GM23338 (cell line): ENCODE data around the gene SELENOO. TPM values are rescaled to one million over a fixed set of nuclear protein-coding genes. Genes with fewer than 3 reads are reported as not detected.

Experiments used
- ATAC-seq: fragments of 200-7000 bp; cut with Tn5 transposase; 3 replicates; pipeline ENCODE4 v1.9.1; 2020
- DNase-seq: peaks from one replicate; pipeline ENCODE4 v3.0.0-alpha.2; 2015; ENCODE audit warnings: low spot score
- H2AFZ ChIP-seq: fragments of 200-600 bp; sonication (generic); 2 replicates; pipeline ENCODE4 v1.8.0; 2016; ENCODE audit warnings: antibody characterized with exemption, mild to moderate bottlenecking, moderate library complexity
- H3F3A ChIP-seq: fragments of 200-600 bp; sonication (generic); replicated peaks from 2 replicates; pipeline ENCODE4 v1.8.0; 2017; ENCODE audit warnings: antibody characterized with exemption, mixed run types, low read depth
- H3K27ac ChIP-seq: fragments of 200-600 bp; sonication (generic); 2 replicates; pipeline ENCODE4 v1.6.1; 2016; ENCODE audit warnings: low read depth
- H3K27me3 ChIP-seq: fragments of 200-600 bp; sonication (generic); 2 replicates; pipeline ENCODE4 v1.8.0; 2016; ENCODE audit warnings: mild to moderate bottlenecking, mixed run types, moderate library complexity; ENCODE audit not compliant: insufficient read depth
- H3K36me3 ChIP-seq: fragments of 200-600 bp; sonication (generic); 2 replicates; pipeline ENCODE4 v1.8.0; 2016; ENCODE audit warnings: mild to moderate bottlenecking; ENCODE audit not compliant: insufficient read depth
- H3K4me1 ChIP-seq: fragments of 200-600 bp; sonication (generic); 2 replicates; pipeline ENCODE4 v1.8.0; 2016; ENCODE audit warnings: mild to moderate bottlenecking, moderate library complexity; ENCODE audit not compliant: insufficient read depth
- H3K4me2 ChIP-seq: fragments of 200-600 bp; sonication (generic); 2 replicates; pipeline ENCODE4 v1.7.1; 2017; ENCODE audit warnings: mixed run types
- H3K4me3 ChIP-seq: fragments of 200-600 bp; sonication (generic); 2 replicates; pipeline ENCODE4 v1.6.1; 2016; ENCODE audit warnings: mixed run types
- H3K79me2 ChIP-seq: fragments of 200-600 bp; sonication (generic); replicated peaks from 2 replicates; pipeline ENCODE4 v1.8.0; 2017; ENCODE audit warnings: mild to moderate bottlenecking; ENCODE audit not compliant: insufficient read depth
- H3K9me2 ChIP-seq: fragments of 200-600 bp; sonication (generic); 2 replicates; pipeline ENCODE4 v1.8.0; 2017; ENCODE audit not compliant: insufficient read depth
- H4K20me1 ChIP-seq: fragments of 200-600 bp; sonication (generic); replicated peaks from 2 replicates; pipeline ENCODE4 v1.8.0; 2017; ENCODE audit warnings: mild to moderate bottlenecking; ENCODE audit not compliant: insufficient read depth
- H3K27ac Mint-ChIP-seq: 2 replicates; pipeline ENCODE4 v1.8.0; 2020; ENCODE audit warnings: inconsistent platforms, mild to moderate bottlenecking, moderate library complexity, mixed read lengths
- H3K27me3 Mint-ChIP-seq: 3 replicates; pipeline ENCODE4 v1.8.0; 2022; ENCODE audit warnings: low read depth, mild to moderate bottlenecking, moderate library complexity, mixed read lengths, inconsistent platforms; ENCODE audit not compliant: insufficient read depth, poor library complexity
- H3K36me3 Mint-ChIP-seq: 3 replicates; pipeline ENCODE4 v1.8.0; 2021; ENCODE audit warnings: low read depth, mild to moderate bottlenecking, inconsistent platforms, moderate library complexity, mixed read lengths
- H3K4me1 Mint-ChIP-seq: 3 replicates; pipeline ENCODE4 v1.8.0; 2020; ENCODE audit warnings: mild to moderate bottlenecking, inconsistent platforms, mixed read lengths
- H3K4me3 Mint-ChIP-seq: 3 replicates; pipeline ENCODE4 v1.8.0; 2021; ENCODE audit warnings: moderate library complexity, mild to moderate bottlenecking, inconsistent platforms, mixed read lengths
- H3K9me3 Mint-ChIP-seq: 3 replicates; pipeline ENCODE4 v1.8.0; 2020; ENCODE audit warnings: moderate library complexity, mild to moderate bottlenecking, inconsistent platforms, mixed read lengths
- CREB1 ChIP-seq: fragments of 250-450 bp; sonication (Bioruptor Pico); IDR thresholded peaks from 2 replicates; pipeline ENCODE4 v1.5.0; 2020; ENCODE audit warnings: low read depth, mild to moderate bottlenecking, moderate library complexity
- EZH2 ChIP-seq: fragments of 200-600 bp; sonication (generic); IDR thresholded peaks from one replicate; pipeline ENCODE4 v1.8.0; 2017; ENCODE audit warnings: antibody characterized with exemption, mild to moderate bottlenecking, low read depth; ENCODE audit not compliant: unreplicated experiment
- EZH2phosphoT487 ChIP-seq: fragments of 200-600 bp; sonication (generic); IDR thresholded peaks from one replicate; pipeline ENCODE4 v1.8.1; 2018; ENCODE audit warnings: antibody characterized with exemption; ENCODE audit not compliant: unreplicated experiment
- JUNB ChIP-seq: IDR thresholded peaks from one replicate; pipeline ENCODE4 v1.6.1; 2016; ENCODE audit warnings: antibody characterized with exemption; ENCODE audit not compliant: unreplicated experiment
- NANOG ChIP-seq: IDR thresholded peaks from 2 replicates; pipeline ENCODE4 v1.6.1; 2016; ENCODE audit warnings: antibody characterized with exemption, borderline replicate concordance
- POLR2AphosphoS5 ChIP-seq: IDR thresholded peaks from 2 replicates; pipeline ENCODE4 v1.6.1; 2016; ENCODE audit warnings: antibody characterized with exemption, low read depth
- STAT1 ChIP-seq: IDR thresholded peaks from one replicate; pipeline ENCODE4 v1.6.1; 2016; ENCODE audit warnings: antibody characterized with exemption; ENCODE audit not compliant: unreplicated experiment
- ZNF114 ChIP-seq: fragments of 250-450 bp; sonication (Bioruptor Pico); IDR thresholded peaks from 2 replicates; pipeline ENCODE4 v1.5.0; 2020; ENCODE audit warnings: mild to moderate bottlenecking, moderate library complexity
- ZNF331 ChIP-seq: fragments of 250-450 bp; sonication (Bioruptor Pico); IDR thresholded peaks from 2 replicates; pipeline ENCODE4 v1.5.0; 2020; ENCODE audit warnings: low read depth, mild to moderate bottlenecking, moderate library complexity
- polyA plus RNA-seq: library from polyadenylated mRNA; unstranded; fragments of >200 nt; fragmentation: Nextera tagmentation; extraction: Ambion mirVana; gene quantifications from 2 replicates; pipeline ENCODE4 v1.2.1, GENCODE V29; 2016
- total RNA-seq: library from RNA; depleted of rRNA; stranded (reverse); fragments of >200 nt; shearing (Covaris generic); gene quantifications from 2 replicates; pipeline ENCODE4 v1.2.3, GENCODE V29; 2014
- TF ChIP-seq, protein P1 (sequence below): fragments of 250-450 bp; sonication (Bioruptor Pico); IDR thresholded peaks from 2 replicates; pipeline ENCODE4 v1.5.0; 2020; ENCODE audit warnings: mild to moderate bottlenecking, moderate library complexity
- TF ChIP-seq, protein P2 (sequence below): IDR thresholded peaks from one replicate; pipeline ENCODE4 v1.6.1; 2018; ENCODE audit warnings: antibody characterized with exemption; ENCODE audit not compliant: unreplicated experiment
- TF ChIP-seq, protein P3 (sequence below), 2 experiments: fragments of 200-600 bp in 1 of 2; sonication (generic) in 1 of 2; conservative IDR thresholded peaks; 2 replicates each; pipeline versions ENCODE4 v1.5.1 to v1.6.1; 2016 to 2017; ENCODE audit warnings: antibody characterized with exemption in 2 of 2, low read depth in 2 of 2, mild to moderate bottlenecking in 2 of 2, moderate library complexity in 1 of 2
- TF ChIP-seq, protein P4 (sequence below): IDR thresholded peaks from 2 replicates; pipeline ENCODE4 v1.6.1; 2016; ENCODE audit warnings: antibody characterized with exemption

The SELENOO gene
- total and polyA plus RNA-seq, 2 experiments from 2014 or later, result 6.8 to 21.3 TPM

DNA sequence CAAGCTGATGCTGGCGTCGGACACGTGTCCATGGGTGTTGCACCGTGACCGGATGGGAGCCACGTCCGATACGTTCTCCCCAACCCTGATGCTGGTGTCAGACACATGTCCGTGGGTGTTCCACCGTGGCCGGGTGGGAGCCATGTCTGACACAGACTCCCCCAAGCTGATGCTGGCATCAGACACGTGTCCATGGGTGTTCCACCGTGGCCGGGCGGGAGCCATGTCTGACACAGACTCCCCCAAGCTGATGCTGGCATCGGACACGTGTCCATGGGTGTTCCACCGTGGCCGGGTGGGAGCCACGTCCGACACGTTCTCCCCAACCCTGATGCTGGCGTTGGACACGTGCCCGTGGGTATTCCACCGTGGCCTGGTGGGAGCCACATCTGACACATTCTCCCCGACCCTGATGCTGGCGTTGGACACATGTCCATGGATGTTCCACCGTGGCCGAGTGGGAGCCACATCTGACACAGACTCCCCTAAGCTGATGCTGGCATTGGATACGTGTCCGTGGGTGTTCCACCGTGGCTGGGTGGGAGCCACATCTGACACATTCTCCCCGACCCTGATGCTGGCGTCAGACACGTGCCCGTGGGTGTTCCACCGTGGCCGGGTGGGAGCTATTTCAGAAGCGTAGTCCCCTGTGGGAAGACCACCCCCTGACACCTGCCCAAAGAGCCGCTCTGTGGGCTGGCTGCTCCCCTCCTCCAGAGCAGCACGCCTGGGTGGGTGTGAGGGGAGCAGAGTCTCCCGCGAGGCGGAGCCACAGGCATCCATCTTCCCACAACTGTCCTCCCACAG is 20.0 kb downstream of the SELENOO start:
- DNase-seq, result no peak
- Histone ChIP-seq H3K4me3 (no peak overlapping the region), H3K4me2 (no peak overlapping the region), H3K36me3 (no peaks in the 10 kb centered on the region), H3K9me2 (no peaks in the 10 kb centered on the region), H3K79me2 (no peaks in the 10 kb centered on the region), H3F3A (no peaks in the 10 kb centered on the region), H4K20me1 (peaks cover 5% of the 10 kb centered on the region; the same call in 1 of the 2 replicates), H2AFZ (no peak overlapping the region), H3K27me3 (no peaks in the 10 kb centered on the region), H3K27ac (no peak overlapping the region), H3K4me1 (no peaks in the 10 kb centered on the region; the same call in 1 of the 2 replicates)
- no peak for TF ChIP-seq NANOG
- TF ChIP-seq, protein P1, sequence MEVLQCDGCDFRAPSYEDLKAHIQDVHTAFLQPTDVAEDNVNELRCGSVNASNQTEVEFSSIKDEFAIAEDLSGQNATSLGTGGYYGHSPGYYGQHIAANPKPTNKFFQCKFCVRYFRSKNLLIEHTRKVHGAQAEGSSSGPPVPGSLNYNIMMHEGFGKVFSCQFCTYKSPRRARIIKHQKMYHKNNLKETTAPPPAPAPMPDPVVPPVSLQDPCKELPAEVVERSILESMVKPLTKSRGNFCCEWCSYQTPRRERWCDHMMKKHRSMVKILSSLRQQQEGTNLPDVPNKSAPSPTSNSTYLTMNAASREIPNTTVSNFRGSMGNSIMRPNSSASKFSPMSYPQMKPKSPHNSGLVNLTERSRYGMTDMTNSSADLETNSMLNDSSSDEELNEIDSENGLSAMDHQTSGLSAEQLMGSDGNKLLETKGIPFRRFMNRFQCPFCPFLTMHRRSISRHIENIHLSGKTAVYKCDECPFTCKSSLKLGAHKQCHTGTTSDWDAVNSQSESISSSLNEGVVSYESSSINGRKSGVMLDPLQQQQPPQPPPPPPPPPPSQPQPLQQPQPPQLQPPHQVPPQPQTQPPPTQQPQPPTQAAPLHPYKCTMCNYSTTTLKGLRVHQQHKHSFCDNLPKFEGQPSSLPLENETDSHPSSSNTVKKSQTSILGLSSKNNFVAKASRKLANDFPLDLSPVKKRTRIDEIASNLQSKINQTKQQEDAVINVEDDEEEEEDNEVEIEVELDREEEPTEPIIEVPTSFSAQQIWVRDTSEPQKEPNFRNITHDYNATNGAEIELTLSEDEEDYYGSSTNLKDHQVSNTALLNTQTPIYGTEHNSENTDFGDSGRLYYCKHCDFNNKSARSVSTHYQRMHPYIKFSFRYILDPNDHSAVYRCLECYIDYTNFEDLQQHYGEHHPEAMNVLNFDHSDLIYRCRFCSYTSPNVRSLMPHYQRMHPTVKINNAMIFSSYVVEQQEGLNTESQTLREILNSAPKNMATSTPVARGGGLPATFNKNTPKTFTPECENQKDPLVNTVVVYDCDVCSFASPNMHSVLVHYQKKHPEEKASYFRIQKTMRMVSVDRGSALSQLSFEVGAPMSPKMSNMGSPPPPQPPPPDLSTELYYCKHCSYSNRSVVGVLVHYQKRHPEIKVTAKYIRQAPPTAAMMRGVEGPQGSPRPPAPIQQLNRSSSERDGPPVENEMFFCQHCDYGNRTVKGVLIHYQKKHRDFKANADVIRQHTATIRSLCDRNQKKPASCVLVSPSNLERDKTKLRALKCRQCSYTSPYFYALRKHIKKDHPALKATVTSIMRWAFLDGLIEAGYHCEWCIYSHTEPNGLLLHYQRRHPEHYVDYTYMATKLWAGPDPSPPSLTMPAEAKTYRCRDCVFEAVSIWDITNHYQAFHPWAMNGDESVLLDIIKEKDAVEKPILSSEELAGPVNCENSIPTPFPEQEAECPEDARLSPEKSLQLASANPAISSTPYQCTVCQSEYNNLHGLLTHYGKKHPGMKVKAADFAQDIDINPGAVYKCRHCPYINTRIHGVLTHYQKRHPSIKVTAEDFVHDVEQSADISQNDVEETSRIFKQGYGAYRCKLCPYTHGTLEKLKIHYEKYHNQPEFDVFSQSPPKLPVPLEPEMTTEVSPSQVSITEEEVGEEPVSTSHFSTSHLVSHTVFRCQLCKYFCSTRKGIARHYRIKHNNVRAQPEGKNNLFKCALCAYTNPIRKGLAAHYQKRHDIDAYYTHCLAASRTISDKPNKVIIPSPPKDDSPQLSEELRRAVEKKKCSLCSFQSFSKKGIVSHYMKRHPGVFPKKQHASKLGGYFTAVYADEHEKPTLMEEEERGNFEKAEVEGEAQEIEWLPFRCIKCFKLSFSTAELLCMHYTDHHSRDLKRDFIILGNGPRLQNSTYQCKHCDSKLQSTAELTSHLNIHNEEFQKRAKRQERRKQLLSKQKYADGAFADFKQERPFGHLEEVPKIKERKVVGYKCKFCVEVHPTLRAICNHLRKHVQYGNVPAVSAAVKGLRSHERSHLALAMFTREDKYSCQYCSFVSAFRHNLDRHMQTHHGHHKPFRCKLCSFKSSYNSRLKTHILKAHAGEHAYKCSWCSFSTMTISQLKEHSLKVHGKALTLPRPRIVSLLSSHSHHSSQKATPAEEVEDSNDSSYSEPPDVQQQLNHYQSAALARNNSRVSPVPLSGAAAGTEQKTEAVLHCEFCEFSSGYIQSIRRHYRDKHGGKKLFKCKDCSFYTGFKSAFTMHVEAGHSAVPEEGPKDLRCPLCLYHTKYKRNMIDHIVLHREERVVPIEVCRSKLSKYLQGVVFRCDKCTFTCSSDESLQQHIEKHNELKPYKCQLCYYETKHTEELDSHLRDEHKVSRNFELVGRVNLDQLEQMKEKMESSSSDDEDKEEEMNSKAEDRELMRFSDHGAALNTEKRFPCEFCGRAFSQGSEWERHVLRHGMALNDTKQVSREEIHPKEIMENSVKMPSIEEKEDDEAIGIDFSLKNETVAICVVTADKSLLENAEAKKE, result no peak
- no peak for TF ChIP-seq POLR2AphosphoS5
- no peak for TF ChIP-seq EZH2phosphoT487
- TF ChIP-seq CREB1 (CRISPR knock-in tag), result no peak
- TF ChIP-seq STAT1, result no peak
- no peak for TF ChIP-seq JUNB
- TF ChIP-seq, protein P2, sequence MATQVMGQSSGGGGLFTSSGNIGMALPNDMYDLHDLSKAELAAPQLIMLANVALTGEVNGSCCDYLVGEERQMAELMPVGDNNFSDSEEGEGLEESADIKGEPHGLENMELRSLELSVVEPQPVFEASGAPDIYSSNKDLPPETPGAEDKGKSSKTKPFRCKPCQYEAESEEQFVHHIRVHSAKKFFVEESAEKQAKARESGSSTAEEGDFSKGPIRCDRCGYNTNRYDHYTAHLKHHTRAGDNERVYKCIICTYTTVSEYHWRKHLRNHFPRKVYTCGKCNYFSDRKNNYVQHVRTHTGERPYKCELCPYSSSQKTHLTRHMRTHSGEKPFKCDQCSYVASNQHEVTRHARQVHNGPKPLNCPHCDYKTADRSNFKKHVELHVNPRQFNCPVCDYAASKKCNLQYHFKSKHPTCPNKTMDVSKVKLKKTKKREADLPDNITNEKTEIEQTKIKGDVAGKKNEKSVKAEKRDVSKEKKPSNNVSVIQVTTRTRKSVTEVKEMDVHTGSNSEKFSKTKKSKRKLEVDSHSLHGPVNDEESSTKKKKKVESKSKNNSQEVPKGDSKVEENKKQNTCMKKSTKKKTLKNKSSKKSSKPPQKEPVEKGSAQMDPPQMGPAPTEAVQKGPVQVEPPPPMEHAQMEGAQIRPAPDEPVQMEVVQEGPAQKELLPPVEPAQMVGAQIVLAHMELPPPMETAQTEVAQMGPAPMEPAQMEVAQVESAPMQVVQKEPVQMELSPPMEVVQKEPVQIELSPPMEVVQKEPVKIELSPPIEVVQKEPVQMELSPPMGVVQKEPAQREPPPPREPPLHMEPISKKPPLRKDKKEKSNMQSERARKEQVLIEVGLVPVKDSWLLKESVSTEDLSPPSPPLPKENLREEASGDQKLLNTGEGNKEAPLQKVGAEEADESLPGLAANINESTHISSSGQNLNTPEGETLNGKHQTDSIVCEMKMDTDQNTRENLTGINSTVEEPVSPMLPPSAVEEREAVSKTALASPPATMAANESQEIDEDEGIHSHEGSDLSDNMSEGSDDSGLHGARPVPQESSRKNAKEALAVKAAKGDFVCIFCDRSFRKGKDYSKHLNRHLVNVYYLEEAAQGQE, result no peak
- TF ChIP-seq, protein P3, sequence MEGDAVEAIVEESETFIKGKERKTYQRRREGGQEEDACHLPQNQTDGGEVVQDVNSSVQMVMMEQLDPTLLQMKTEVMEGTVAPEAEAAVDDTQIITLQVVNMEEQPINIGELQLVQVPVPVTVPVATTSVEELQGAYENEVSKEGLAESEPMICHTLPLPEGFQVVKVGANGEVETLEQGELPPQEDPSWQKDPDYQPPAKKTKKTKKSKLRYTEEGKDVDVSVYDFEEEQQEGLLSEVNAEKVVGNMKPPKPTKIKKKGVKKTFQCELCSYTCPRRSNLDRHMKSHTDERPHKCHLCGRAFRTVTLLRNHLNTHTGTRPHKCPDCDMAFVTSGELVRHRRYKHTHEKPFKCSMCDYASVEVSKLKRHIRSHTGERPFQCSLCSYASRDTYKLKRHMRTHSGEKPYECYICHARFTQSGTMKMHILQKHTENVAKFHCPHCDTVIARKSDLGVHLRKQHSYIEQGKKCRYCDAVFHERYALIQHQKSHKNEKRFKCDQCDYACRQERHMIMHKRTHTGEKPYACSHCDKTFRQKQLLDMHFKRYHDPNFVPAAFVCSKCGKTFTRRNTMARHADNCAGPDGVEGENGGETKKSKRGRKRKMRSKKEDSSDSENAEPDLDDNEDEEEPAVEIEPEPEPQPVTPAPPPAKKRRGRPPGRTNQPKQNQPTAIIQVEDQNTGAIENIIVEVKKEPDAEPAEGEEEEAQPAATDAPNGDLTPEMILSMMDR (conservative IDR thresholded peaks at IDR 0.05; ENCODE audit: low read depth in 2 of 2), result no peak
- TF ChIP-seq ZNF114 (CRISPR knock-in tag), result no peak
- TF ChIP-seq, protein P4, sequence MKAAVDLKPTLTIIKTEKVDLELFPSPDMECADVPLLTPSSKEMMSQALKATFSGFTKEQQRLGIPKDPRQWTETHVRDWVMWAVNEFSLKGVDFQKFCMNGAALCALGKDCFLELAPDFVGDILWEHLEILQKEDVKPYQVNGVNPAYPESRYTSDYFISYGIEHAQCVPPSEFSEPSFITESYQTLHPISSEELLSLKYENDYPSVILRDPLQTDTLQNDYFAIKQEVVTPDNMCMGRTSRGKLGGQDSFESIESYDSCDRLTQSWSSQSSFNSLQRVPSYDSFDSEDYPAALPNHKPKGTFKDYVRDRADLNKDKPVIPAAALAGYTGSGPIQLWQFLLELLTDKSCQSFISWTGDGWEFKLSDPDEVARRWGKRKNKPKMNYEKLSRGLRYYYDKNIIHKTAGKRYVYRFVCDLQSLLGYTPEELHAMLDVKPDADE, result no peak
- TF ChIP-seq ZNF331, result no peak
- no peak for TF ChIP-seq EZH2
- H3K9me3 Mint-ChIP-seq, result no peaks in the 10 kb centered on the region
- peaks cover 7% of the 10 kb centered on the region for H3K27me3 Mint-ChIP-seq
- H3K4me3 Mint-ChIP-seq, result no peak overlapping the region
- no peak for ATAC-seq
- peaks cover 59% of the 10 kb centered on the region for H3K36me3 Mint-ChIP-seq
- peaks cover 2% of the 10 kb centered on the region; the same call in 1 of the 3 replicates for H3K4me1 Mint-ChIP-seq
- no peak overlapping the region for H3K27ac Mint-ChIP-seq
